Measurements from ENCODE around the gene NUBPL. TPM values are rescaled to one million over a fixed set of nuclear protein-coding genes. Genes with fewer than 3 reads are reported as not detected.

NUBPL gene
- polyA plus RNA-seq, 2 of the 4 experiments (the other 2 are of a cell fraction), result 7.6 to 14.1 TPM

DNA sequence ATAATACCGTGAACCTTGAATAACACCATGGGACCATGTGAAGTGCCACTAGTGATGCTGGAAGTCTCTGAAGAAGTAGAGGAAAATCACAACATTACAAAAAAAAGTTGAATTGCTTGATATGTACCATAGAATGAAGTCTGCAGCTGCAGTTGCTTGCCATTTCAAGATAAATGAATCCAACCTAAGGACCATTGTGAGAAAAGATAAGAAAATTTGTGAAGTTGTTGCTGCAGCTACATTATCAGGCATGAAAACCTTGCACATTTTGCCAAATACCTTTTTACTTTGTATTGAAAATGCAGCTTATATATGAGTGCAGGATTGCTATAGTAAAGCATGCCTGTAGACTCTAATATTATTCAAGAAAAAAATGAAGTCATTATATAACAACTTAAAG lies 126.5 kb downstream of the NUBPL start:
- POLR2A ChIA-PET, result no interaction called here

DNA sequence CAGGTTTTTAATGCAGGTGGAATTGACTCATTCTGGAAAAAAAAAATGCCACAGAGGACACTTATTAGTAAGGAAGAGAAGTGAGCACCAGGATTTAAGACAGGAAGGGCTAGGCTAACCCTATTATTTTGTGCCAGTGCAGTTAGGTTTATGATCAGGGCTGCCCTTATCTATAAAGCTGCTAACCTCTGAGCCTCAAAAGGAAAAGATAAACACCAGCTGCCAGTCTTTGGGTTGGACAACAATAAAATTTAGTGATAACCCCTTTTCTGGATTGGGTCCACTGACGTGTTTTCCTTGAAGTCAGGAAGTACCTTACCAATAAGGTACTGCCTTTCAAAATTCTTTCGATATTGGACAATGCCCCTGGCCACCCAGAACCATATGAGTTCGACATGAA lies 128.9 kb downstream of the NUBPL start:
- 64% methylated on average over 3 of the region's 3 CpGs for WGBS (ENCODE audit: missing lambda C conversion rate)
- no peak overlapping the region for H3K4me2 ChIP-seq
- CTCF ChIA-PET, result no interaction called here
- POLR2A ChIA-PET, result no interaction called here
- TF ChIP-seq FOSL2 (IDR thresholded peaks at IDR 0.05) (no peak), FOSL2 (CRISPR knock-in tag; IDR thresholded peaks at IDR 0.05) (no peak), RCOR1 (IDR thresholded peaks at IDR 0.05; ENCODE audit: low read depth, low read length) (no peak), NPAS2 (CRISPR knock-in tag; IDR thresholded peaks at IDR 0.05; ENCODE audit: borderline replicate concordance) (no peak), JUNB (IDR thresholded peaks at IDR 0.05) (no peak), TP53 (CRISPR knock-in tag; IDR thresholded peaks at IDR 0.05) (no peak), EHF (CRISPR knock-in tag; IDR thresholded peaks at IDR 0.05) (no peak), CBX2 (IDR thresholded peaks at IDR 0.05; ENCODE audit: borderline replicate concordance, low read depth) (no peak), CEBPB (IDR thresholded peaks at IDR 0.05) (no peak), POLR2A (IDR thresholded peaks at IDR 0.05; ENCODE audit: low read length) (no peak), NR3C1 (IDR thresholded peaks at IDR 0.05) (no peak), ZFP36 (IDR thresholded peaks at IDR 0.05; ENCODE audit: borderline replicate concordance, partially characterized antibody) (no peak), HEYL (CRISPR knock-in tag; IDR thresholded peaks at IDR 0.05) (no peak), BCL3 (IDR thresholded peaks at IDR 0.05) (no peak), SMC3 (IDR thresholded peaks at IDR 0.05) (no peak)
- no peak overlapping the region for H3K4me3 ChIP-seq
- no peaks in the 10 kb centered on the region for H3K9me3 ChIP-seq
- no peak overlapping the region for H3K27ac ChIP-seq
- H3K4me1 ChIP-seq, result no peaks in the 10 kb centered on the region
- no peak for DNase-seq (ENCODE audit: low read depth in 1 of 2, low spot score in 1 of 2)
- no peak for FAIRE-seq
- no peak for ATAC-seq

More for the DNA sequence above, 126.5 kb downstream of the NUBPL start:
- WGBS (ENCODE audit: missing lambda C conversion rate), result 79% methylated on average over 1 of the region's 1 CpG
- Histone ChIP-seq H3K27ac (no peak overlapping the region), H3K9me3 (no peaks in the 10 kb centered on the region), H3K4me3 (no peak overlapping the region), H3K4me1 (no peaks in the 10 kb centered on the region), H3K4me2 (no peak overlapping the region)
- no peak for DNase-seq (ENCODE audit: low read depth in 1 of 2, low spot score in 1 of 2)
- CTCF ChIA-PET, result no interaction called here
- no peak for TF ChIP-seq EHMT2 (IDR thresholded peaks at IDR 0.05; ENCODE audit: low read depth)
- TF ChIP-seq ELK1 (IDR thresholded peaks at IDR 0.05; ENCODE audit: low read depth, low read length), result no peak
- TF ChIP-seq ZFP36 (IDR thresholded peaks at IDR 0.05; ENCODE audit: borderline replicate concordance, partially characterized antibody), result no peak
- TF ChIP-seq POLR2AphosphoS2 (conservative IDR thresholded peaks at IDR 0.05; ENCODE audit: low read length), result no peak
- TF ChIP-seq ZC3H11A (IDR thresholded peaks at IDR 0.05), result no peak
- TF ChIP-seq NFE2L2 (conservative IDR thresholded peaks at IDR 0.05; ENCODE audit: low read length), result no peak
- TF ChIP-seq HES2 (IDR thresholded peaks at IDR 0.05), result no peak
- TF ChIP-seq SREBF2 (IDR thresholded peaks at IDR 0.05), result no peak
- no peak for TF ChIP-seq CEBPB (IDR thresholded peaks at IDR 0.05)
- TF ChIP-seq BCL3 (IDR thresholded peaks at IDR 0.05), result no peak
- no peak for TF ChIP-seq HOXA7 (CRISPR knock-in tag; IDR thresholded peaks at IDR 0.05)
- no peak for TF ChIP-seq KDM1A (IDR thresholded peaks at IDR 0.05; ENCODE audit: low read depth)
- no peak for TF ChIP-seq EHF (CRISPR knock-in tag; IDR thresholded peaks at IDR 0.05)
- no peak for TF ChIP-seq CHD4 (IDR thresholded peaks at IDR 0.05; ENCODE audit: borderline replicate concordance)
- TF ChIP-seq, protein P1, sequence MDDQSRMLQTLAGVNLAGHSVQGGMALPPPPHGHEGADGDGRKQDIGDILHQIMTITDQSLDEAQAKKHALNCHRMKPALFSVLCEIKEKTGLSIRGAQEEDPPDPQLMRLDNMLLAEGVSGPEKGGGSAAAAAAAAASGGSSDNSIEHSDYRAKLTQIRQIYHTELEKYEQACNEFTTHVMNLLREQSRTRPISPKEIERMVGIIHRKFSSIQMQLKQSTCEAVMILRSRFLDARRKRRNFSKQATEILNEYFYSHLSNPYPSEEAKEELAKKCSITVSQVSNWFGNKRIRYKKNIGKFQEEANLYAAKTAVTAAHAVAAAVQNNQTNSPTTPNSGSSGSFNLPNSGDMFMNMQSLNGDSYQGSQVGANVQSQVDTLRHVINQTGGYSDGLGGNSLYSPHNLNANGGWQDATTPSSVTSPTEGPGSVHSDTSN (IDR thresholded peaks at IDR 0.05), result no peak
- no peak for TF ChIP-seq BHLHE40 (IDR thresholded peaks at IDR 0.05; ENCODE audit: low read depth, low read length)
- no peak for TF ChIP-seq RARB (CRISPR knock-in tag; IDR thresholded peaks at IDR 0.05)
- TF ChIP-seq HDAC2 (IDR thresholded peaks at IDR 0.05), result no peak
- no peak for FAIRE-seq
- no peak for ATAC-seq

All from A549 (cell line).